Measurements from ENCODE around the gene MFNG. TPM values are rescaled to one million over a fixed set of nuclear protein-coding genes. Genes with fewer than 3 reads are reported as not detected.

Gene MFNG
- total RNA-seq, 2 experiments from 2014 or later, result 225 to 235 TPM

DNA sequence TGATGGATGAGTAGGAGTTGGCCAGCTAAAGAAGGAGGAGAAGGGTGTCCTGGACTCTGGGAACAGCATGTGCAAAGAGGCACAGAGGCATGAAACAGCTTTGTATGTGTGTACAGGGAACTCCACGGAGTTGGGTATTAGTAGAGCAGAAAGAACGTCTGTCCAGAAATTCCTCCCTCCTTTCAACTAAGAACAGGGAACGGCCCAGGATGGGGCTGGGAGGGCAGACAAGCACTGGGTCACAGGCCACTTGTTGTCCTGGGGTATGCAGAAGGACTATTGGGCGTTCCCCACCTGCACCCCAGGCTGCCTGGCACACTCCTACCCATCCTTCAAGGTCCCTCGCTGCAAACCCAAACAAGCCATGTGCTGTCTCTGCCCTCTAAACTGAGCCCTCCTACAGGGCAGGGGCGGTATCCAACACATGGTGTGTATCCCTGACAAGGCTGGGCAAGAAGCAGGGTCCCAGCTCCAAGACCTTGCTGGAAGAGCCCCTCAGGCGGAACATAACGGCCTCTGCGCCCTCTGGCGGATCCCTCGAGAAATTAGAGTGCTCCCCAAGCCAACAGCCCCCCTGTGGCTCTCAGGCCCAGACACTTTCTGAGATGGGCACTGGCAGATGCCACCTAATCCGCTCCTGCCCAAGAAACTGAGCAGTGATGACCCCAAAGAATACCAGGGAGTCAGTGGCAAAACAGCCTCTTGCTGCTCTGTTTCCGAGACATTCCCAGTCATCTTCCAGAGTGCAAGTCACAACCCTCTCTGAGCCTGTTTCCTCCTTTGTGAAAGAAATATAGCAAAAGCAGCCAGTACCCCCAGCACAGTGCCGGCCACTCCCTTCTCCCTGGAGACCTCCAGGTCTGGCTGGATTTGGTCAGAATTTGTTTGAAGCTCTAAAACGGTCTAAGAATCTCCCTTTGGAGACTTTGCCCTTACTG lies 57.3 kb downstream of the MFNG start:
- Histone ChIP-seq H3K27ac (ENCODE audit: low read depth, low read length, poor library complexity, severe bottlenecking) (no peak overlapping the region), H3K79me2 (ENCODE audit: insufficient read depth, low read depth, low read length) (no peaks in the 10 kb centered on the region), H3K4me1 (ENCODE audit: insufficient read depth, low read length, poor library complexity, severe bottlenecking) (no peaks in the 10 kb centered on the region), H2AFZ (ENCODE audit: low read length) (no peak overlapping the region), H3K4me3 (ENCODE audit: low read depth, low read length, poor library complexity, severe bottlenecking) (no peak overlapping the region), H4K20me1 (ENCODE audit: insufficient read depth, low read length) (no peaks in the 10 kb centered on the region), H3K4me2 (ENCODE audit: low read length) (no peak overlapping the region), H3K9me2 (ENCODE audit: insufficient read depth, low read length) (no peaks in the 10 kb centered on the region), H3K9me3 (ENCODE audit: low read length) (no peaks in the 10 kb centered on the region), H3K36me3 (ENCODE audit: insufficient read depth, low read length) (no peaks in the 10 kb centered on the region)
- ChIA-PET CTCF (ENCODE audit: unreplicated experiment) (interaction anchor here (1.1 to 1.2 kb wide), 2 partner anchors 29 to 111 kb away, joined by 3 to 4 read pairs; no protein-coding TSS in a partner anchor), POLR2A (no interaction called here)
- intact Hi-C loops (cut with micrococcal nuclease; ENCODE audit: unreplicated experiment), result loop anchor here (1.0 kb wide), 2 partner anchors 112 to 162 kb away; no protein-coding TSS in a partner anchor
- TF ChIP-seq CTCF (conservative IDR thresholded peaks at IDR 0.05; ENCODE audit: low read length), result peak; percentile 95
- no peak for TF ChIP-seq EZH2phosphoT487 (IDR thresholded peaks at IDR 0.05; ENCODE audit: borderline replicate concordance, low read depth, low read length)
- no TSS peak for BruUV-seq (replicated peaks)
- peak; percentile 75 for DNase-seq (ENCODE audit: low spot score)

- Histone ChIP-seq H3K79me2 (ENCODE audit: insufficient read depth, low read depth, low read length) (no peaks in the 10 kb centered on the region), H3K36me3 (ENCODE audit: insufficient read depth, low read length) (no peaks in the 10 kb centered on the region), H4K20me1 (ENCODE audit: insufficient read depth, low read length) (no peaks in the 10 kb centered on the region), H3K27ac (ENCODE audit: low read depth, low read length, poor library complexity, severe bottlenecking) (no peak overlapping the region), H2AFZ (ENCODE audit: low read length) (no peak overlapping the region), H3K4me2 (ENCODE audit: low read length) (no peak overlapping the region), H3K4me1 (ENCODE audit: insufficient read depth, low read length, poor library complexity, severe bottlenecking) (no peaks in the 10 kb centered on the region), H3K9me2 (ENCODE audit: insufficient read depth, low read length) (no peaks in the 10 kb centered on the region), H3K4me3 (ENCODE audit: low read depth, low read length, poor library complexity, severe bottlenecking) (no peak overlapping the region), H3K9me3 (ENCODE audit: low read length) (no peaks in the 10 kb centered on the region)
- no peak for DNase-seq (ENCODE audit: low spot score)
- CTCF ChIA-PET (ENCODE audit: unreplicated experiment), result no interaction called here
- no TSS peak for BruUV-seq (replicated peaks)
- no peak for TF ChIP-seq EZH2phosphoT487 (IDR thresholded peaks at IDR 0.05; ENCODE audit: borderline replicate concordance, low read depth, low read length)
- TF ChIP-seq CTCF (conservative IDR thresholded peaks at IDR 0.05; ENCODE audit: low read length), result no peak
- intact Hi-C loops (cut with micrococcal nuclease; ENCODE audit: unreplicated experiment), result no loop called here
- POLR2A ChIA-PET, result no interaction called here
Measured at GRCh38 chr22:37427711-37428635, 58.2 kb downstream of the MFNG start.
